CD4-positive, CD25-positive, alpha-beta regulatory T cell (primary cell): ENCODE data around the gene ORM2. TPM values are rescaled to one million over a fixed set of nuclear protein-coding genes. Genes with fewer than 3 reads are reported as not detected.
A peak's percentile ranks its signal among the peaks of the same experiment; 100 is the strongest.

ENCODE experiments used
- ATAC-seq, 2 donors: fragments of 150-1000 bp; cut with Tn5 transposase; one replicate each; pipeline ENCODE4 v1.10.0; 2021; ENCODE audit warnings: low read depth in 2 of 2, moderate number of reproducible peaks in 2 of 2, moderate library complexity in 1 of 2
- DNase-seq, 3 donors: peaks; one replicate each; pipeline versions ENCODE4 v3.0.0 to v3.0.0-alpha.2; 2012 to 2022; ENCODE audit warnings: mixed read lengths in 1 of 3
- H3K27ac ChIP-seq: one replicate; pipeline ENCODE4 v1.7.0; 2013; ENCODE audit warnings: mild to moderate bottlenecking, low read length; ENCODE audit not compliant: insufficient read depth, poor library complexity, severe bottlenecking
- H3K27me3 ChIP-seq: one replicate; pipeline ENCODE4 v1.7.0; 2013; ENCODE audit warnings: low read length; ENCODE audit not compliant: control insufficient read depth, insufficient read depth
- H3K36me3 ChIP-seq: one replicate; pipeline ENCODE4 v1.7.0; 2013; ENCODE audit warnings: mild to moderate bottlenecking, low read length, moderate library complexity; ENCODE audit not compliant: control insufficient read depth, insufficient read depth
- H3K4me1 ChIP-seq: 2 replicates; pipeline ENCODE4 v1.7.0; 2013; ENCODE audit warnings: mild to moderate bottlenecking, low read length; ENCODE audit not compliant: insufficient read depth, control insufficient read depth, poor library complexity, severe bottlenecking
- H3K4me3 ChIP-seq: one replicate; pipeline ENCODE4 v1.7.0; 2013; ENCODE audit warnings: low read depth, mild to moderate bottlenecking, low read length, moderate library complexity
- H3K9me3 ChIP-seq, 2 experiments: 1 replicate in 1 of 2; 2 replicates in 1 of 2; pipeline ENCODE4 v1.7.0; 2013; ENCODE audit warnings: low read length in 2 of 2, mild to moderate bottlenecking in 1 of 2, moderate library complexity in 1 of 2; ENCODE audit not compliant: control insufficient read depth in 2 of 2
- H3K27ac Mint-ChIP-seq, 3 donors: one replicate each; pipeline ENCODE4 v1.8.0; 2020 to 2022; ENCODE audit warnings: mild to moderate bottlenecking in 3 of 3, mixed read lengths in 3 of 3, moderate library complexity in 2 of 3
- H3K27me3 Mint-ChIP-seq: one replicate; pipeline ENCODE4 v1.8.0; 2022; ENCODE audit warnings: mild to moderate bottlenecking, mixed read lengths
- H3K36me3 Mint-ChIP-seq: one replicate; pipeline ENCODE4 v1.8.0; 2020; ENCODE audit warnings: mixed read lengths
- H3K4me1 Mint-ChIP-seq, 4 donors: one replicate each; pipeline ENCODE4 v1.8.0; 2020 to 2022; ENCODE audit warnings: mixed read lengths in 4 of 4, mild to moderate bottlenecking in 1 of 4
- H3K4me3 Mint-ChIP-seq, 4 donors: one replicate each; pipeline ENCODE4 v1.8.0; 2020 to 2022; ENCODE audit warnings: mild to moderate bottlenecking in 4 of 4, mixed read lengths in 4 of 4, moderate library complexity in 3 of 4
- H3K9me3 Mint-ChIP-seq, 7 donors: one replicate each; pipeline ENCODE4 v1.8.0; 2020 to 2022; ENCODE audit warnings: mixed read lengths in 7 of 7, mild to moderate bottlenecking in 3 of 7, moderate library complexity in 2 of 7
- polyA plus RNA-seq, 4 donors: library from polyadenylated mRNA; unstranded; fragments of 300-500 nt; fragmentation: Illumina TruSeq; gene quantifications; one replicate each; pipeline ENCODE4 v1.2.3, GENCODE V29; 2021
- total RNA-seq: library from RNA; stranded (reverse); gene quantifications from one replicate; pipeline ENCODE4 v1.2.3, GENCODE V29; 2022

ORM2 gene
- total and polyA plus RNA-seq, 5 donors from 2014 or later = not detected

- Histone ChIP-seq H3K4me3 (peak overlapping the region; percentile 47), H3K27me3 (no peaks in the 10 kb centered on the region), H3K9me3 (no peaks in the 10 kb centered on the region), H3K27ac (peak overlapping the region; percentile 98), H3K36me3 (peaks cover 72% of the 10 kb centered on the region), H3K4me1 (peaks cover 97% of the 10 kb centered on the region)
- Mint-ChIP-seq H3K9me3 (no peaks in the 10 kb centered on the region), H3K27me3 (no peaks in the 10 kb centered on the region), H3K36me3 (peaks cover 59% of the 10 kb centered on the region), H3K4me3 (peak overlapping the region; percentile 37 to 89 (median 68)), H3K27ac (peak overlapping the region; percentile 78 to 92 (median 84)), H3K4me1 (peaks cover 18 to 94% (median 65%) of the 10 kb centered on the region in 4 donors)
- no peak for DNase-seq
- no peak for ATAC-seq
Measured at GRCh38 chr9:114374936-114375335, 45.3 kb downstream of the ORM2 start.

GRCh38 chr9:114375386-114376175 lies 45.9 kb downstream of the ORM2 start:
- peak overlapping the region; percentile 47 for H3K4me3 ChIP-seq
- H3K27ac ChIP-seq = peak overlapping the region; percentile 98
- no peaks in the 10 kb centered on the region for H3K9me3 ChIP-seq
- H3K9me3 Mint-ChIP-seq = no peaks in the 10 kb centered on the region
- peak overlapping the region; percentile 78 to 92 (median 84) for H3K27ac Mint-ChIP-seq
- H3K4me1 ChIP-seq = peaks cover 97% of the 10 kb centered on the region
- H3K27me3 Mint-ChIP-seq = no peaks in the 10 kb centered on the region
- peaks cover 62% of the 10 kb centered on the region for H3K36me3 Mint-ChIP-seq
- H3K27me3 ChIP-seq = no peaks in the 10 kb centered on the region
- H3K4me1 Mint-ChIP-seq = peaks cover 18 to 93% (median 69%) of the 10 kb centered on the region in 4 donors
- no peak for DNase-seq
- ATAC-seq = no peak
- H3K4me3 Mint-ChIP-seq = peak overlapping the region; percentile 37 to 89 (median 68)
- H3K36me3 ChIP-seq = peaks cover 72% of the 10 kb centered on the region

- H3K9me3 ChIP-seq = no peaks in the 10 kb centered on the region
- Mint-ChIP-seq H3K36me3 (peaks cover 60% of the 10 kb centered on the region), H3K27ac (peak overlapping the region; percentile 92 to 98 (median 96)), H3K9me3 (no peaks in the 10 kb centered on the region), H3K27me3 (no peaks in the 10 kb centered on the region), H3K4me1 (peaks cover 18 to 92% (median 61%) of the 10 kb centered on the region in 4 donors), H3K4me3 (peak overlapping the region in 3 of 4 donors; percentile 33 to 65 (median 43))
- DNase-seq (no peak), ATAC-seq (no peak)
- H3K4me1 ChIP-seq = peaks cover 97% of the 10 kb centered on the region
- no peaks in the 10 kb centered on the region for H3K27me3 ChIP-seq
- no peak overlapping the region for H3K4me3 ChIP-seq
- H3K27ac ChIP-seq = peak overlapping the region; percentile 98
- peaks cover 73% of the 10 kb centered on the region for H3K36me3 ChIP-seq
Measured at GRCh38 chr9:114376586-114377445, 47.1 kb downstream of the ORM2 start.

- Mint-ChIP-seq H3K36me3 (peaks cover 65% of the 10 kb centered on the region), H3K4me1 (peaks cover 19 to 92% (median 64%) of the 10 kb centered on the region in 4 donors), H3K4me3 (peak overlapping the region; percentile 47 to 83 (median 73)), H3K27ac (peak overlapping the region; percentile 92 to 98 (median 96)), H3K9me3 (no peaks in the 10 kb centered on the region), H3K27me3 (no peaks in the 10 kb centered on the region)
- H3K4me1 ChIP-seq = peaks cover 97% of the 10 kb centered on the region
- H3K9me3 ChIP-seq = no peaks in the 10 kb centered on the region
- peak overlapping the region; percentile 98 for H3K27ac ChIP-seq
- H3K27me3 ChIP-seq = no peaks in the 10 kb centered on the region
- H3K4me3 ChIP-seq = peak overlapping the region; percentile 21
- ATAC-seq (no peak), DNase-seq (no peak)
- peaks cover 77% of the 10 kb centered on the region for H3K36me3 ChIP-seq
Measured at GRCh38 chr9:114378016-114378415, 48.3 kb downstream of the ORM2 start.

GRCh38 chr9:114378883-114379282 lies 49.2 kb downstream of the ORM2 start:
- H3K36me3 Mint-ChIP-seq = peaks cover 67% of the 10 kb centered on the region
- peaks cover 97% of the 10 kb centered on the region for H3K4me1 ChIP-seq

More at GRCh38 chr9:114378883-114379282, 49.2 kb downstream of the ORM2 start:
- Histone ChIP-seq H3K27me3 (no peaks in the 10 kb centered on the region), H3K27ac (peak overlapping the region; percentile 98), H3K36me3 (peaks cover 82% of the 10 kb centered on the region), H3K9me3 (no peaks in the 10 kb centered on the region), H3K4me3 (peak overlapping the region; percentile 60)
- DNase-seq (no peak), ATAC-seq (no peak)
- Mint-ChIP-seq H3K27me3 (no peaks in the 10 kb centered on the region), H3K4me3 (peak overlapping the region; percentile 47 to 83 (median 73)), H3K4me1 (peaks cover 14 to 92% (median 64%) of the 10 kb centered on the region in 4 donors), H3K9me3 (no peaks in the 10 kb centered on the region), H3K27ac (peak overlapping the region; percentile 92 to 98 (median 96))

Other genes with a start within 250 kb of the ORM2 start
- not detected for gene KIF12, start 230.6 kb upstream of the ORM2 start, total RNA-seq
- gene KIF12, start 230.6 kb upstream of the ORM2 start, polyA plus RNA-seq = not detected
- 0.30 TPM for gene COL27A1, start 174.3 kb upstream of the ORM2 start, total RNA-seq
- not detected for gene COL27A1, start 174.3 kb upstream of the ORM2 start, polyA plus RNA-seq
- gene ORM1, start 6.8 kb upstream of the ORM2 start, total RNA-seq = not detected
- gene ORM1, start 6.8 kb upstream of the ORM2 start, polyA plus RNA-seq = not detected
- 381 TPM for gene AKNA, start 58.1 kb downstream of the ORM2 start, total RNA-seq
- 10 to 100 TPM; 11.9 to 16.6 (median 14.5) TPM for gene AKNA, start 58.1 kb downstream of the ORM2 start, polyA plus RNA-seq
- 24.2 TPM for gene WHRN, start 175.6 kb downstream of the ORM2 start, total RNA-seq
- gene WHRN, start 175.6 kb downstream of the ORM2 start, polyA plus RNA-seq = 1 to 10 TPM in 3 of 4 donors, under 1 TPM in 1; 1.00 to 1.5 (median 1.4) TPM